Stimulated activated memory B cell treated with anti-CD40 and anti-IgM and Interleukin-4, amounts not matched to agents 10 μg/mL and 1 μg/mL and 100 μg/mL, for 72 hours (primary cell): ENCODE results near the gene RUNX2.

Experiments
- ATAC-seq: fragments of 150-1000 bp; cut with Tn5 transposase; 2 replicates; pipeline ENCODE4 v1.10.0; 2021
- H3K27ac Mint-ChIP-seq: one replicate; pipeline ENCODE4 v1.8.0; 2022; ENCODE audit warnings: mild to moderate bottlenecking, mixed read lengths
- H3K27me3 Mint-ChIP-seq: one replicate; pipeline ENCODE4 v1.8.0; 2022; ENCODE audit warnings: mixed read lengths
- H3K36me3 Mint-ChIP-seq: one replicate; pipeline ENCODE4 v1.8.0; 2022; ENCODE audit warnings: mixed read lengths
- H3K4me1 Mint-ChIP-seq: one replicate; pipeline ENCODE4 v1.8.0; 2022; ENCODE audit warnings: mixed read lengths
- H3K4me3 Mint-ChIP-seq: one replicate; pipeline ENCODE4 v1.8.0; 2022; ENCODE audit warnings: mild to moderate bottlenecking, moderate library complexity, mixed read lengths
- H3K9me3 Mint-ChIP-seq: one replicate; pipeline ENCODE4 v1.8.0; 2022; ENCODE audit warnings: mixed read lengths

RUNX2 gene

GRCh38 chr6:45445749-45446549, 117.8 kb downstream of the RUNX2 start:
- H3K4me3 Mint-ChIP-seq, result no peak overlapping the region
- H3K27me3 Mint-ChIP-seq, result peaks cover 28% of the 10 kb centered on the region
- no peaks in the 10 kb centered on the region for H3K36me3 Mint-ChIP-seq
- no peaks in the 10 kb centered on the region for H3K4me1 Mint-ChIP-seq
- H3K9me3 Mint-ChIP-seq, result peaks cover 2% of the 10 kb centered on the region
- H3K27ac Mint-ChIP-seq, result no peak overlapping the region
- ATAC-seq, result no peak

DNA sequence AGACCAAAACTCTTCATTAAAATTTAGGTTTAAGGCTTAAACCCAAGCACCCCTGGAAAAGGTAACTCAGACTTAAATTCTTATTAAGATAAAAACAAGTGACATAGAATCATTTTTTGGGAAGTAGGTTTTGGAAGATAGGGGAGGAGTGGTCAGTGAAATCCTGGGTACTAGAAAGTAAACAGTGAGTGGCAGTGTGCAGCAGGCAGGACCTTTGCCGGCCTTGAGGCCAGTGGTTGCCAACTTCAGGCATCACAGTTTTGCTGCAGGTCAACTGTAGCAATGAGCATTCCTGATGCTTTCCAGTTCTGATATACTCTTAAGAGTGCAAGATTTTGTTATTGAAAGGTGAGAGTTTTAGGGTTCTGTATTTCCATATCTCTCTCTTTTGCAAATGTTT, 118.9 kb downstream of the RUNX2 start:
- no peak for ATAC-seq
- no peak overlapping the region for H3K27ac Mint-ChIP-seq
- H3K9me3 Mint-ChIP-seq, result peaks cover 2% of the 10 kb centered on the region
- peaks cover 33% of the 10 kb centered on the region for H3K27me3 Mint-ChIP-seq
- no peaks in the 10 kb centered on the region for H3K36me3 Mint-ChIP-seq
- no peak overlapping the region for H3K4me3 Mint-ChIP-seq
- H3K4me1 Mint-ChIP-seq, result no peaks in the 10 kb centered on the region

- peaks cover 34% of the 10 kb centered on the region for H3K27me3 Mint-ChIP-seq
- no peak for ATAC-seq
- no peaks in the 10 kb centered on the region for H3K4me1 Mint-ChIP-seq
- H3K9me3 Mint-ChIP-seq, result peaks cover 2% of the 10 kb centered on the region
- H3K36me3 Mint-ChIP-seq, result no peaks in the 10 kb centered on the region
- no peak overlapping the region for H3K27ac Mint-ChIP-seq
- H3K4me3 Mint-ChIP-seq, result no peak overlapping the region
Observed at GRCh38 chr6:45447716-45448115, 119.6 kb downstream of the RUNX2 start.

- H3K4me3 Mint-ChIP-seq, result no peak overlapping the region
- no peaks in the 10 kb centered on the region for H3K4me1 Mint-ChIP-seq
- H3K27me3 Mint-ChIP-seq, result peaks cover 34% of the 10 kb centered on the region
- no peak overlapping the region for H3K27ac Mint-ChIP-seq
- peaks cover 2% of the 10 kb centered on the region for H3K9me3 Mint-ChIP-seq
- H3K36me3 Mint-ChIP-seq, result no peaks in the 10 kb centered on the region
- no peak for ATAC-seq
Observed at GRCh38 chr6:45448417-45449389, 120.6 kb downstream of the RUNX2 start.

DNA sequence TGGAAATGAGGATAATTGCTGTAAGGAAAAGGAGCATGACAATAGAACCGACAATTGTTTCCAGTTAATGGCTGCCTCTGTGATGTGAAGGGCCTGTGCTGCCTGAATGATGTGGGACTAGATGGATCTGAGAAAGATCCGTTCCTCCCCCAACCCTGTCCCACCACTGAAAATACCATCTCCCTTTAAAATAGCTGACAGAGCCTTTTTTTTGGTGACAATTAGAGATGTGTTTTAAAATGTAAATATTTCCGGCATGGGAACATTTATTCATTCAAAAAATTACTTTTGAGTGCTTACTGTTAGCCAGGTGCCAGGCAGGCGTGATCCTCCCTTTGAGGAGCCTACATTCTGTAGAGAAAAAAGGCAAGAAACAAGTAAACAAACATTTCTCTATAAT, 122.0 kb downstream of the RUNX2 start:
- Mint-ChIP-seq H3K27me3 (peaks cover 34% of the 10 kb centered on the region), H3K36me3 (no peaks in the 10 kb centered on the region), H3K9me3 (peaks cover 2% of the 10 kb centered on the region), H3K27ac (no peak overlapping the region), H3K4me3 (no peak overlapping the region), H3K4me1 (no peaks in the 10 kb centered on the region)
- no peak for ATAC-seq

- no peak overlapping the region for H3K4me3 Mint-ChIP-seq
- no peak overlapping the region for H3K27ac Mint-ChIP-seq
- no peak for ATAC-seq
- peaks cover 2% of the 10 kb centered on the region for H3K9me3 Mint-ChIP-seq
- peaks cover 34% of the 10 kb centered on the region for H3K27me3 Mint-ChIP-seq
- no peaks in the 10 kb centered on the region for H3K4me1 Mint-ChIP-seq
- H3K36me3 Mint-ChIP-seq, result no peaks in the 10 kb centered on the region
Observed at GRCh38 chr6:45450831-45451230, 122.7 kb downstream of the RUNX2 start.

GRCh38 chr6:45454008-45454911, 126.1 kb downstream of the RUNX2 start:
- Mint-ChIP-seq H3K9me3 (peaks cover 2% of the 10 kb centered on the region), H3K36me3 (no peaks in the 10 kb centered on the region), H3K4me1 (no peaks in the 10 kb centered on the region), H3K27ac (no peak overlapping the region), H3K4me3 (no peak overlapping the region), H3K27me3 (peaks cover 17% of the 10 kb centered on the region)
- ATAC-seq, result no peak

GRCh38 chr6:45455408-45455807, 127.3 kb downstream of the RUNX2 start:
- H3K36me3 Mint-ChIP-seq, result no peaks in the 10 kb centered on the region
- H3K4me3 Mint-ChIP-seq, result no peak overlapping the region
- H3K27ac Mint-ChIP-seq, result no peak overlapping the region
- peaks cover 12% of the 10 kb centered on the region for H3K27me3 Mint-ChIP-seq
- no peak for ATAC-seq
- no peaks in the 10 kb centered on the region for H3K4me1 Mint-ChIP-seq
- H3K9me3 Mint-ChIP-seq, result peaks cover 2% of the 10 kb centered on the region

GRCh38 chr6:45457141-45457540, 129.0 kb downstream of the RUNX2 start:
- Mint-ChIP-seq H3K27ac (no peak overlapping the region), H3K27me3 (no peaks in the 10 kb centered on the region), H3K4me3 (no peak overlapping the region), H3K4me1 (no peaks in the 10 kb centered on the region), H3K9me3 (no peaks in the 10 kb centered on the region), H3K36me3 (no peaks in the 10 kb centered on the region)
- ATAC-seq, result no peak

GRCh38 chr6:45458672-45459071, 130.5 kb downstream of the RUNX2 start:
- Mint-ChIP-seq H3K9me3 (no peaks in the 10 kb centered on the region), H3K36me3 (no peaks in the 10 kb centered on the region), H3K4me1 (no peaks in the 10 kb centered on the region), H3K4me3 (no peak overlapping the region), H3K27me3 (no peaks in the 10 kb centered on the region), H3K27ac (no peak overlapping the region)
- no peak for ATAC-seq

DNA sequence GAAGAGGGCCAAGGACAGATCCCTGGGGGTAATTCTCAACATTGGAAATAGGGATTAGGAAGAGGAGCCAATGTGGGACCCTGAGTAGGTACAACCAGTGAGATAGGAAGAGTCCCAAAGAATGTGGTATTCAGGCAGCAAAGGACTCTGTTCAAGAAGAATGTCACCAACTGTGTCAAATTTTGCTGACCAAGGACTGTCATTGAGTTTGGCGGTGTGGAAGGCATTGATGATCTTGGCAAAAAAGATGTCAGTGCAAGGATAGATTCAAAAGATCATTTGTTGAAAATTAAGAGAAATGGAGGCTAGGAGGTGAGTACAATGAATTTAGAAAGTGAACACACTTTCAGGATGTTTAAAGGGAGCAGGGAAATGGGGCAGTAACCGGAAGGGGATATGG, 132.0 kb downstream of the RUNX2 start:
- Mint-ChIP-seq H3K27me3 (no peaks in the 10 kb centered on the region), H3K36me3 (no peaks in the 10 kb centered on the region), H3K4me1 (no peaks in the 10 kb centered on the region), H3K9me3 (no peaks in the 10 kb centered on the region), H3K4me3 (no peak overlapping the region), H3K27ac (no peak overlapping the region)
- no peak for ATAC-seq

GRCh38 chr6:45461486-45461885, 133.4 kb downstream of the RUNX2 start:
- H3K27ac Mint-ChIP-seq, result no peak overlapping the region
- H3K36me3 Mint-ChIP-seq, result no peaks in the 10 kb centered on the region
- H3K4me1 Mint-ChIP-seq, result no peaks in the 10 kb centered on the region
- no peak for ATAC-seq
- no peaks in the 10 kb centered on the region for H3K27me3 Mint-ChIP-seq
- H3K9me3 Mint-ChIP-seq, result no peaks in the 10 kb centered on the region
- no peak overlapping the region for H3K4me3 Mint-ChIP-seq

DNA sequence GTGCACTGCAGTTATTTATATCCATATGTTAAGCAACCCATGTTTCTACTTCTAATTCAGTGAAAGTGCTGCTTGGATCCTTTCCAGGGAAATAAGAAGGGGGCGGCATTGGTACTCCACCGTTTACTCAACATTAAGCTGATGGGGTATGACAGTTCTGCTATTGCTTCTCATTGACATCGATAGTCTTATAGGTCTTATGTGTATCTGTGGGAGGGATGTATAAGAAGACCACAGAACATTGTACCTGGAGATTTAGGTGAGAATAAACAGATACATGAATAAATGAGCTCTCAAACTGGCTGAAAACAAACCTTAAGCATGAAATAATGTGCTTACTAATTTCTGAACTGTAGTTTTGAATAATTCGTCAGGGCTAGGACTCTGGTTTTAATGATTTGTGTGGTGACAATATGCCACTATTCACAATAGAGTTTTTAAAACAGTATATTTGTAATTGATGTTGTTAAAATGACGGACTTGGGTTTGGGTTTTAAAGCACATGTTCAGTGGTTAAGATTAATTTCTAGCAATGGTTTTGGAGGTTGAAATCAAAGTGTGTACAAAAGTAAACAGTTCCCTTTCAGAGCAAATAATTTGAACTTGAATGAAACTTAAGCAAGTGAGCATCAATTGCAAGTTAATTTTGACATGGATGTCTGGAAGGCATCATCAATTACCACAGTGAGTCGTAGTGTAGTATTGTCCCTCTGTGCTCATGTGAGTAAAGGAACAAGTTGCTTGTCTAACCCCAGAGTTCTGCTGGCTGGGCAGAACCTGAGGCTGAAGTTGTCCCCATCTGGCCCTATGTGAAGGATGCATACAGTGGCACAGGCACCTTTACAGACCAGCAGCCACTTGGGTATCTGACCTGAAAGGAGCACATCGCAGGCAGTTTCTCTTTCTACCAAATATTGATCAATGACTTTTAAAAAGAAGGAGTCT, 134.3 kb downstream of the RUNX2 start:
- Mint-ChIP-seq H3K27ac (no peak overlapping the region), H3K36me3 (no peaks in the 10 kb centered on the region)
- ATAC-seq, result no peak

GRCh38 chr6:45464685-45465084, 136.6 kb downstream of the RUNX2 start:
- H3K27ac Mint-ChIP-seq, result no peak overlapping the region
- H3K4me1 Mint-ChIP-seq, result no peaks in the 10 kb centered on the region
- no peaks in the 10 kb centered on the region for H3K27me3 Mint-ChIP-seq
- H3K36me3 Mint-ChIP-seq, result no peaks in the 10 kb centered on the region
- H3K9me3 Mint-ChIP-seq, result no peaks in the 10 kb centered on the region
- H3K4me3 Mint-ChIP-seq, result no peak overlapping the region
- no peak for ATAC-seq

More for the DNA sequence above, 134.3 kb downstream of the RUNX2 start:
- Mint-ChIP-seq H3K4me3 (no peak overlapping the region), H3K9me3 (no peaks in the 10 kb centered on the region), H3K4me1 (no peaks in the 10 kb centered on the region), H3K27me3 (no peaks in the 10 kb centered on the region)
